Bone marrow (tissue), 2 donors: ENCODE measurements around the gene CNMD.
"Not testable (repeated sequence)": the region's sequence is repeated elsewhere in the genome, so short reads cannot be mapped to it uniquely, and the experiment has no call there.

Experiments
- DNase-seq, 2 donors: peaks; one replicate each; lab custom pipeline; 2025; lab: John Stamatoyannopoulos, UW

Gene CNMD

DNA sequence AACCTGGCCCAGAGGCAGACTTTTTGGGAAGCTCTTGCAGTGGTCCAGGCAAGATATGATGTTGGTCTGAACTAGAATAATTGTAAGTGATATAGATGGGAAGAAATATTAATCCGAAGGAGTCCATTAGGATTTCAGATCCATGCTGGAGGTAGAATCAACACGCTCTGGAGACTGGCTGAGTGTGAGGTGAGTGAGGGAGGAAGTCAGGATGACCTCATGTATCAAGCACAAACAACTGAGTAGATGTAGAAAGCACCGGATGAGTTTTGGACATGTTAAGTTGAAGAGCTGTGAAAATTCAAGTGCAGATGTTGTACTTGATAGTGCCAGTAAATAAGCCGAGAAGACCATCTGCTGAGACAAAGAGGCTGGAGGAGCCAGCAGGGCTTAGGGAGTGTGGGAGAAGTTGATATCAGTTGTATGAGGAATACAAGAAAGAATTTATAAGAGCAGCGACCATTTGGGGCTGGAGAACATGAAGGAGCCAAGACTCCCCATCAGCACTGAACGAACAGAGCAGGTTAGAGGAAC lies 5.3 kb upstream of the CNMD start:
- no peak for DNase-seq

DNA sequence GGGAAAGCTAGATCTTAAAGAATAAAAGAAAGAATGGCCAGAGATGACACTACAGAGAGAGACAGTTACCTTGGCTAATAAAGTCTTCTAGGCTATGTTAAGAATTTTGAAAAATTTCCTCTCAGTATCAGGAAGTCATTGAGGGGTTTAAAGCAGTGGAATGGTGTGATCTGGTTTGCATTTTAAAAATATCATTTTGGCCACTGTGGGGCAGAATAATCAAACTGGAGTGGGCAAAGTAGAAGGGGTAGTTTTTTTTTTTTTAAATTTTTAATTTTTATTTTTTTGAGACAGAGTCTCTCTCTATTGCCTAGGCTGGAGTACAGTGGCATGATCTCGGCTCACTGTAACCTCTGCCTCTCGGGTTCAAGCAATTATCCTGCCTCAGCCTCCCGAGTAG lies 4.4 kb upstream of the CNMD start:
- DNase-seq, result no peak

DNA sequence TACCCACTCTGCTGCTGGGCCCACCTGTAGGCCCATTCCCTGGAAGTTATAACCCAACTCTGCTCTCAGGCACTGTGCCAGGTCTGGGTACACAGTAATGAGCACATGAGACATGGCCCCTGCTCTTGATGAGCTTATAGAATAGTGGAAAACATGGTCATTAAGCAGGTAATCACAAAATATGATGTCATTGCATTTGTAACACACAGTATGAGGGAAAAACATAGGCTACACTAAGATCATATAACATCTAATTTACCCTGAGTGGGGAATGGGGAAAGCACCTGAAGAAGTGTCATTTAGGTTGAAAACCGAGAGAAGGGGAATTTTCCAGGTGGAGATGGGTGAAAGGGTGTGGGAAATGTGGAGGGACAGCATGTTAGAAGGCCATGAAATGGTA lies 3.9 kb upstream of the CNMD start:
- DNase-seq, result no peak

DNA sequence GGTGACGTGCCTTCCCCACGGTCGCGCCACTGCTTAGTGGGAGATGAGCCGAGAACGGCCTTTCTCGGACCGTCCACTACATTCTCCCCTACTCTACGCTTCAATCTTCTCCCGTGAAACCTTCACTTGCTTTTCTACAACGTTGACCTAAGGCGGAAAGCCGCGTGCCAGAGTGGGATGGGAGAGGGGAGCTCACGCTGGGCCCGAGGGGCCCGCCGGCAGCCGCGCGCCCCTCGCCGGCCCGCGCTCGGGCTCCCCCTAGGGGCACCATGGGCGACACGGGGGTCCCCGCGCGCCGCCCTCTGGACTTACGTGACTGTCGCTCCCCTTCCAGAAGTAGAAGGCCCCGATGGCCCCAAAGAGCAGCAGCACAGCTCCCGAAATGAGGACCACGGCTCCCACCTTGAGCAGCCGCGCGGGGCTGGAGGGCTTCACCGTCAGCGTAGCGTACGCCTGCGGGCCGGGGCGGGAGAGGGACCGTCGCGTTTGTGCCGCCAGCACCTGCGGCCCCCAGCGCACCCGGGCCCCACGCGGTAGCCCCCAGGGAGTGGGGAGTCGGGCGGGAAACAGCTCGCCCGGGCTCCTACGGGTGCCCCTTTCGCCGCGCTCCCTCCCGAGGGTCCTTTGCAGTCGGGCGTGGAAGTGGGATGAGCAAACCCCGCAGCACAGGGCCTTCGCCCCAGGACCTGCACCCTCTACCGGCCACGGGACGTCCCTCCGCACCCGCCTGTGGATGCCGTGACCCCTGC lies 727 bp downstream of the CNMD start:
- DNase-seq, result peak in 1 of 2 donors; percentile 2

DNA sequence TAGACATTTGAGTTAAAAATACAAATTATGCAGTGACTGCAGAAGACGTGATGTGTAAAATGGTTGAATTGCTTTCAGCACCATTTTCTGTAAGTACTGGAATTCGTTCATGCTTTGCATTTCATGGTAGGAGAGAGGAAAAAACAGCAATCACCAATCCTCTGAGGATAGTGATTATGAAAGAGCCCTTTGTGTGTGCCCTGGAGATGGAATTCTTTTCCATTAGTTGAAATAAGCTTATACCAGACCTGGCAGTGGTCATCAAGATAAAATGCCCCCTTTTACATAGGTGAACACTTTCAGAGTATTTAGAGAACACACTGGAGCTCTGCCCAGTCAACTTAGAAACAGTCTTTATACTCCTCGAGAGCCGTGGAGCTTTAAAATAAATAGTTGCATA lies 1.7 kb downstream of the CNMD start:
- DNase-seq, result no peak

DNA sequence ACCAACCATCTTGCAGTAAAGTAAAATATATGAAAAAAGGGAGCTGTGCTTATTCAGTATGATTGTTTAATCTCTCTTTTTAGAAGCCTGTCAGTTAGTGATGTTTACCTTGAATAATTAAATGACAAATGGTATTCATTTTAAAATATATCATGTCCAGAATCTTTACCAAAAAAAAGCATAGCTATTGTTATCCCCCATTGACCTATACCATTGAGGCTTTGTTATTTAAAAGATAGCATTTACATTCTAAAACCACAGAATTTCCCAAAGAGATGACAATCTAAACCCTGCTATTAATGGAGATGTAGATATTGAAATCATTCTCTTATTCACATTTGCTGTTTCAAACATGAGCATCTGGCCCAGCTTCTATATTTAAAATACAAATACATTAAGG lies 2.2 kb downstream of the CNMD start:
- no peak for DNase-seq

DNA sequence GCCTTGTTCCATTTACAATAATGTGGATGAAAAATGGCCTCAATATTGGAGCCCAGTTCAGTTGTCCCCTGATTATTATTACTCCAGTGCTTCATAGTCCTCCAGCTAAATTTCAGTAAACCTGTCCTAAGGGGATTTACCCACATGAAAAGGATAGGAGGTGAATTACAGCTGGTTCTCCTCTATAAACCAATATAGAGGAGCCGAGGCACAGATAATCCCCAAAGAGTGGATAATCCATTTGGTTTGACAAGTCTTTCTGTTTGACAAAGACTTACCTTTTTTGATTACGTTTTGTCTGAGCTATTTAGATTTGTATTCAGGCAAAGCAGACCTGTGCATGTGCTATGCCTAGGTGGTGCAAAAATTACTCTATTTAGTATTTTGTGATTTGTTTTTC lies 2.7 kb downstream of the CNMD start:
- DNase-seq, result no peak

DNA sequence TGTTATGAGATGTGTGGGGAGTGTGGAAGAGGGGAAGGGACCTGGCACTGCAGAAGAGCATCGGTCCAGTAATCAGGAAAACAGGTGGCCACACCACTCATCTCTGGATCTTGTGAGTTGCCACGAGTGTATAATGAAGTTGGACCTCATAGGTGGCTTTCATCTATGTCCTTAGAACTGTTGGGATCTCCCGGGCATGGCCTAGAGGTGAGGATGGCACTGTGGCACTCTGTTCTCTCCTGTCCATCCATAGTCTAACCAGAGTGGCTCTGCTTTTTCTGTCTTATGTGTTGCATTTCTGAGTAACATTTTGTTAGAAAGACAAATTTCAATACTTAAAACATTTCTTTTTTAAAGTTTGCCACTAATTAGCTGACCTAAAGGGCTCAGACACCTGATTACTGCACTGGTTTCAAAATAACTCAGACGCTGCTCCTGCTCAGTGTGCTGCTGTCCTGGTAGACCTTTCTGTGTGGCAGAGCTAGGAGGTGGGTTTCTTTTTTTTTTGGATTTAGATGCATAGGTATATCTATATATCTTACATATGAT lies 5.5 kb downstream of the CNMD start:
- DNase-seq, result no peak

DNA sequence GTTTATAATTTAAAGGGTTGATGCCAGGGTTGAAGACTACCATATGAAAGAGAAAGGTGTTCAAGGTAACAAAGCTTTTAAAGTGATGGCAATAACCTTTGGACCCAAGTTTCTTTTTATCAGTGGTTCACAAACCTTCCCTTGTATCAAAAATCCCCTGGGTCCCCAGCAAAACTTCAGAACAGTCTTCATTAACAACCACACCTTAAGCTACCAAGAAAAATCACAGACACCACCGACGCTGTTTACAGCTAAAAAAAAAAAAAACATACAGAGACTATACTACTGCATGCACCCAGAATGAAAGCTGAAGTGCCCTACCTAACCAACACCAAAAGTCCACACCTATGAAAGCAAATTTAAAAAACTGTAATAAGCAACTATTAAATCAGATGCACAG lies 13.4 kb downstream of the CNMD start:
- no peak for DNase-seq

DNA sequence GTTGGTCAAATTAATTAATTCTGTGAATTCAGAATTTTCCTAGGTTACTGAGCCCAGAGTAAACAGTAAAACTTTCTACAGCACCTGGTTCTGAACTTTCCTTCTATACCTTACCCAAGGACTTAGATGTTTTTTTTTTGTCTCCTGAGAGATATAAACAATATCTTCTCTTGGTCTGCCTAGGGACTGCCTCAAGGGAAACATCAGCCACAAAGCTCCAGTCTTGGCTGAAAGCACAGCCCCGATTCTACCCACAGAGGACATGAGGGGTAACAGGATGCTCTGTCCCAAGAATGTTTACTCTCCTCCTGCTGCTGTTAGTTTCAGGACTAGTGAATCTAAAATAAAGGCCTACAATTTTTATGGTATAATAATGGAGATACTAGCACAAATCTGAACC lies 14.3 kb downstream of the CNMD start:
- no peak for DNase-seq

DNA sequence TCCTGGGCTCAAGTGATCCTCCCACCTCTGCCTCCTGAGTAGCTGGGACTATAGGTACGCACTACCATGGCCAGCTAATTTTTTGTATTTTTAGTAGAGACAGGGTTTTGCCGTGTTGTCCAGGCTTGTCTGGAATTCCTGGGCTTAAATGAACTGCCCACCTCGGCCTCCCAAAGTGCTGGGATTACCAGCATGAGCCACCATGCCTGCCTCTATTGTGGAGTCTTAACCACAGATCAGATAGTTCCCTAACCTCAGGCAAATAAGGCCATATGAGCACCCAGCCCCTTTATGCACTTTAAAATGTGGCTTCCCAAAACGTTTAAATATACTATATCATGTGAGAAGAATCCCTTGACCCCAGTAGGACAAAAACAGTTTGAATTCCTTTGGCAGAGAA lies 16.4 kb downstream of the CNMD start:
- no peak for DNase-seq

DNA sequence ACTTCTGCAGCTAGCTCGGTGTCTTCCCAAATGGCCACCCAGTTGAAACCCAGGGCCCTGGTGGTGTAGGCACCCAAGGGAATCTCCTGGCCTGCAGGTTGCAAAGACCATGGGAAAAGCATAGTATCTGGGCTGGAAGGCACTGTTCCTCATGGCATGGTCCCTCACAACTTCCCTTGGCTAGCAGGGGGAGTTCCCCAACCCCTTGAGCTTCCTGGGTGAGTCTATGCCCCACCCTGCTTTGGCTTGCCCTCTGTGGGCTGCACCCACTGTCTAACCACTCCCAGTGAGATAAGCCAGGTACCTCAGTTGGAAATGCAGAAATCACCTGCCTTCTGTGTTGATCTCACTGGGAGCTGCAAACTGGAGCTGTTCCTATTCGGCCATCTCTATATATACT lies 18.3 kb downstream of the CNMD start:
- not testable (repeated sequence) for DNase-seq

DNA sequence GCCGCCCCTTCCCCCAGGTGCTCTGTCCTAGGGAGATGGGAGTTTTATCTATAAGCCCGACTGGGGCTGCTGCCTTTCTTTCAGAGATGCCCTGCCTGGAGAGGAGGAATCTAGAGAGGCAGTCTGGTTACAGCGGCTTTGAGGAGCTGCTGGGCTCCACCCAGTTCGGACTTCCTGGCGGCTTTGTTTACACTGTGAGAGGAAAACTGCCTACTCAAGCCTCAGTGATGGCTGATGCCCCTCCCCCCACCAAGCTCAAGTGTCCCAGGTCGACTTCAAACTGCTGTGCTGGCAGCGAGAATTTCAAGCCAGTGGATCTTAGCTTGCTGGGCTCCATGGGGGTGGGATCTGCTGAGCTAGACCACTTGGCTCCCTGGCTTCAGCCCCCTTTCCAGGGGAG lies 18.7 kb downstream of the CNMD start:
- DNase-seq, result not testable (repeated sequence)

DNA sequence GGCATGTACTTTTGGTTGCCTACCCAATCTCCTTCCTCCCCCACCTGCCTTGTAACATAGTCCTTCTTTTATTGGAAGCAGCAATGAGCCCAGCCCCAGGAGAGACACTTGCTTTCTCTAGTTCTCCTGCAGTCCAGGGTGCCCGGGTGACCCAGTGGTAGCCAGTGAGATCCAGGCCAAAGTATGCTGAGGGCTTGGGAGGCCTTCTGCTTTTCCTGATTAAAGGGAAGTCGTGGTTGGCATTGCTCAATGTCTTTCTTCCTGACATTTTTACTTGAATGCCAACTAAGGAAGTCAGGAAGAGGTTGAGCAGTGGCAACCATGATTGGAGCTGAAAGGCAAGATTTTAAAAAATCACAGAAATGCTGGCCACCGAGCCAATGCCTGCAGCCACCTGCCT lies 25.7 kb downstream of the CNMD start:
- no peak for DNase-seq

DNA sequence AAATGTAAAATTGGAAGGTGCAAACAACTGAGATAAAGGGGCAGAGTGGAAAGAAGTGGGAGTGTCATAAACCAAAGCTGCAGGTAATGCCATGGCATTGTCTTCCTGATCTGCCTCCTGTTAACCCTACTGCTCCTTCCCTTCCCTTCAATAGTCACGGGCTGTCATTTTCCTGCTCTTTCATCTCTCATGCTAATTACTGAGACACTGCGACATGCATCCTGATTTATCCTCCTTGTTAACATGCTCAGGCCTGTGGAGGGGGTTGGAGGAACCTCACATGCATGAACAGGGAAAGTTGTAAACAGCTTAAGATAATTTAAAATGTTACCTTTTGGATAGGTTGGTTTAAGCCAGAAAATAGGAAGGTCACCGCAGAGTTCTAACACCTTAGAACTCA lies 27.2 kb downstream of the CNMD start:
- no peak for DNase-seq

DNA sequence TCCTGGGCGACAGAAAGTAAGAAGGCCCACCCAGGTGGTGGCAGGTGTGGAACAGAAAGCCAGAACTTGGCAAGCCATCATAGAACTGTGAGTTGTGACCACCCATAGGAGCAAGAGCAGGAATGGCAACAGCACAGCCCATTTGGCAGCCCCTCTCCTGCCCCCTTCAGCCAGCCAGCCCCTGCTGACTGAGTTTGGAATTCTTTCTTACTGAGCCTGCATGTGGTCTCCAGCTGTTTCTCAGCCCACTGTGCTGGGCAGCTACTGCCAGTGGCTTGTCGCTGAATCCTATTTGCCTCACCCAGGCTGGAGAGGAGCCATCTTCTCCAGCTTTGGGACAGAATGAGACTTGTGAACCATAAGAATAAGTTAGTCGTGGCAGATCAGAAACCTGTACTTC lies 28.3 kb downstream of the CNMD start:
- no peak for DNase-seq

DNA sequence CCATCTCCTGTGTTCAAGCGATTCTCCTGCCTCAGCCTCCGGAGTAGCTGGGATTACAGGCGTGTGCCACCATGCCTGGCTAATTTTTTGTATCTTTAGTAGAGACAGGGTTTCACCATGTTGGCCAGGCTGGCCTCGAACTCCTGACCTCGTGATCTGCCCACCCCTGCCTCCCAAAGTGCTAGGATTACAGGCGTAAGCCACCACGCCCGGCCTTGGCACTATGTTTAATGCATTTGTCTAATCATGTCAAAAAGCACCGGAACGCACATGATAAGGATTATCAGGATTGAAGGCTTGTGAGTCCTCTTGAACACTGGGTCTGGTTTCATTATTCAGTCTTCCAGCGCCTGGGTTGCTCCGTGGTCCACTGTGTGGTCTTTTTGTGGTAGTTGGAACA lies 31.4 kb downstream of the CNMD start:
- DNase-seq, result not testable (repeated sequence)

DNA sequence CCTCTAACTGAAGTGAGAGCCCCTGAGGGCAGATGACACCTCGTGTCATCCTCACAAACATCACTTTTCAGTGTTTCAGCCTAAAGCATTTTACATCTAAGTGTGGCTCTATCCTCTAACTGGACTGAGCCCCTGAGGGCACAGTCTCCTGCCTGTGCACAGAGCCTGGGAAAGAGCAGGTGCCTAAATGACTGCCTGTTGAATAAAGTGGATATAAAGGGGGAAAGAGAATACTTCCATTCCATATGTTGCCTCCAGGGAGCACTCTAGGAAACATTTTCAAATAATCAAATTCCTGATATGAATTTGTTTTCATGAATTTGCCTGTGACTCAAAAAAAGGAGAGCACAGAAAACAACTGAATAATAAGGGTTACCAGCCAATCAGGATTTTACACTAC lies 32.2 kb downstream of the CNMD start:
- DNase-seq, result no peak

DNA sequence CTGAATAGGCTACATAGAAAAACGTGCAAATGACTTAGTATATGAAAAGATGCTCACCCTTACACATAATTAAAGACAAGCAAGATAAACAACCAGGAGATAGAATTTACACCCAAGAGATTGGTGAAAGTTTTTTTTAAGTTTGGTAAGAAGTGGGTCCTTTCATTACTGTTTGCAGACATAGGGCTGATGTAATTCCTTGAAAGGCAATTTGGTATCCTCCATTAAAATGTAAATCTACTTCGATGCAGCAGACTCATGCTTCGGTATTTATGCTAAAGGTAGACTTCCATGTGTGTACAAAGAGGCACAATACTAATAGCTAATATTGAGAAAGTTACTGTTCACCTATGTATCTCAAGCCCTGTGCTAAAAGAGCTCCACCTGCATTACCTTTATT lies 33.5 kb downstream of the CNMD start:
- no peak for DNase-seq

DNA sequence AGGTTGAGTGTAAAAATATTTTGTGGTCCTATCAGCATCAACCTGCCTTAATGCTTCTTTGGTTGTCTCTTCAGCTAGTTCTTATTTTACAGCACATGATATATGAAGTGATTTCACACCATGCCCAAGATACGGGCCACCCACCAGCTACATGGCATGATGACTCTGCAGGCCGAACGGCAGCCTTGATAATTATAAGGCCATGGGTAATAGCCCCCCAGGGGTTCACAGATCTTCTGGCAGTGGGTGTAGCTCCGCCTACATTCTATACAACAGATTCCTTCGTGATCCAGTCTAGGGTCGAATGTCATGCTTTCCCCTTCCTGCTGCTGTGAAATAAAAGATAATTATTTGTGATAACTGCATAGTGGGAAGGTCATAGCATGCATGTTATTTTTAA lies 36.1 kb downstream of the CNMD start:
- DNase-seq, result no peak

DNA sequence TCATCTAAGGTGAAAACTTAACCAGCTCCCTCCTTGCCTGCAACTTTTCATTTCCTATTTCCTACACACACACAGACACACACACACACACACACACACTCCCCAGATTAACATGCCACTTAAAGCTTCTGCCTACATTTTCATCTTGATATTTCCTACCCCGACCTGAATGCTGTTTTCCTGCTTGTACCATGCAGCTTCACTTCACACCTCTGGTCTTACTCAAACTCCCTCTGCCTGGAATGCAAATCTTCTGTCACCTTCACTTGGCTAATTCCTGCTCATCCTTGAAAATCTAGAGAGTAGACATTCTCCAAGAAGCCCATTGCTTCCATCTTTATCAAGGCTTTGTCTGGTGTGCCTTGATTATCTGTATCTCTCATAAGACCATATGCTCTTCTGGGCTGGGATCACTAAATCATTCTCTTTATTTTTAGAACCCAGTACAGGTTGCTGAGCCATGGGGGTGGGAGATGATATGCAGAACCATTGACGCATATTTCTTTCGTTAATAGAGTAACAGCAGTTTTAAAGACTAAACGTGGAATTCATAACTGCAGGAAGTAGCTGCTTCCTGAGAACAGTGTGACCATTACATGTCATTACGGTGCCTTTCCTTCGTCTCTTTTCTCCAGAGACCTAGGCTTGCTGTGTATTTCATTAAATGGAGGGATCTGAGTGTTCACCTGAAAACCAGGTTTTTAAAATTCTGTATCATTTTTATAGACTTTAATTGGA lies 37.7 kb downstream of the CNMD start:
- peak in 1 of 2 donors; percentile 6 for DNase-seq

DNA sequence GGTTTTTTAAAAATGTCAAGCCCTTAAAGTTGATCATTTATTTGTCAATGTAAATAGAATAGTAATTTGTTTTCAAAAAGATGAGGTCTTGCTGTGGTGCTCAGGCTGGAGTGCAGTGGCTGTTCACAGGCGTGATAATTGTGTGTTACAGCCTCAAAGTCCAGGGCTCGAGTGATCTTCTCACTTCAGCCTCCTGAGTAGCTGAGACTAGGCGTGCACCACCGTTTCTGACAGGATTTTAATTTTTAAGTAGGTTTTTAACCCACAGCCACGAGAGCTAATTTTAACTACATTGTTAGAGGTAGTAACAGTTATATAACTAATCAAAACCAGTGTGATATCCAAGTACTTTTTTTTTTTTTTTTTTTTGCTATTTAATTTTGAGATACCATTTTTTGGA lies 43.1 kb downstream of the CNMD start:
- no peak for DNase-seq

DNA sequence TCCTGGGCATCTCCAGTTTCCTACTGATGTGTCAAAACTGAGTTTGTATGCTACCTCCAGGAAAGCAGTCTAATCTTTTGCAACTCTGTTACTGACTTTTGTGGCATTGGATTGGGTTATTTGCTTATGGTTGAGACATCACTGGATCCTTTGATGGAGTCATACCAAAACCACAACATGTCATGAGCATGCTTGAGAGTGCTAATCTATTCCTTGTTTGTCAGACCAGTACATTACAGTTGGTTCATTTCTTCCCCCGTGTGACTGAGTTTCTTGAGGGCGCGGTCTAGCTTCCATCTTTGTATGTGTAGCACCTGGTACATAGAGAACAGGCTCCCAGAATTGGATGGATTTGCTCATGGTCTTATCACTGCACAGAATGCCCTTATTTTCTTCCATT lies 43.8 kb downstream of the CNMD start:
- no peak for DNase-seq
